Ovary (tissue), 9 donors: ENCODE measurements around the gene NFIC. TPM values are rescaled to one million over a fixed set of nuclear protein-coding genes. Genes with fewer than 3 reads are reported as not detected.
"Not testable (repeated sequence)": the region's sequence is repeated elsewhere in the genome, so short reads cannot be mapped to it uniquely, and the experiment has no call there.

Experiments
- DNase-seq, 5 donors: peaks; one replicate each; pipeline ENCODE4 v3.0.0-alpha.2; 2019 to 2020
- H3K27ac ChIP-seq, 2 donors: fragments of 200-600 bp; one replicate each; pipeline versions ENCODE4 v1.5.1 to v1.8.0; 2019 to 2022
- H3K27me3 ChIP-seq: fragments of 200-600 bp; one replicate; pipeline ENCODE4 v1.8.0; 2022
- H3K36me3 ChIP-seq: fragments of 200-600 bp; sonication (generic); one replicate; pipeline ENCODE4 v1.5.1; 2019
- H3K4me1 ChIP-seq: one replicate; pipeline ENCODE4 v1.8.1; 2013; ENCODE audit warnings: mild to moderate bottlenecking, moderate library complexity; ENCODE audit not compliant: insufficient read depth
- H3K4me3 ChIP-seq: fragments of 200-600 bp; sonication (generic); one replicate; pipeline ENCODE4 v1.5.1; 2017
- H3K9me3 ChIP-seq, 2 donors: fragments of 200-600 bp in 1 of 2; sonication (generic) in 1 of 2; one replicate each; pipeline versions ENCODE4 v1.5.1 to v1.8.1; 2013 to 2019; ENCODE audit warnings: mild to moderate bottlenecking in 1 of 2, moderate library complexity in 1 of 2
- CTCF ChIP-seq, 3 donors: fragments of 450-650 bp in 2 of 3; fragments of 200-600 bp in 1 of 3; IDR thresholded peaks; one replicate each; pipeline versions ENCODE4 v1.5.1 to v1.8.0; 2016 to 2022; ENCODE audit warnings: antibody characterized with exemption in 3 of 3, mild to moderate bottlenecking in 1 of 3
- EP300 ChIP-seq: sonication (generic); formaldehyde crosslinking; IDR thresholded peaks from one replicate; pipeline ENCODE4 v1.6.1; 2017; ENCODE audit warnings: antibody characterized with exemption
- POLR2A ChIP-seq: fragments of 450-650 bp; IDR thresholded peaks from one replicate; pipeline ENCODE4 v1.6.1; 2017; ENCODE audit warnings: antibody characterized with exemption, mild to moderate bottlenecking, moderate library complexity
- WGBS, 3 donors: extraction: QIAGEN DNeasy Blood & Tissue Kit in 1 of 3; methylation state at CpG; one replicate each; pipeline versions ENCODE4 v1.1.5 to v1.1.7; 2013 to 2017; 5-methylcytosine and 5-hydroxymethylcytosine counted together
- intact Hi-C, 4 donors: fragments of 100-400 bp; cut with DNase I; formaldehyde crosslinking; loops; one replicate each; pipeline versions ENCODE4 v1.11.0 to v1.15.1; 2022 to 2023
- polyA plus RNA-seq, 2 donors: library from polyadenylated mRNA; stranded (reverse); fragments of 200-250 nt in 1 of 2; fragments of 350-450 nt in 1 of 2; fragmentation: Illumina TruSeq in 1 of 2; extraction: RNeasy Lipid Tissue Mini Kit (QIAGEN cat#74804) in 1 of 2; gene quantifications; one replicate each; pipeline ENCODE4 v1.2.3, GENCODE V29; 2013 to 2014
- total RNA-seq, 7 donors: library from RNA; depleted of rRNA in 2 of 7; stranded (reverse); fragments of >200 nt in 2 of 7; fragmentation: NEBNext Ultra II Directional in 3 of 7; extraction: Animal tissue kit (Norgen Biotek cat#: 25700) in 3 of 7; gene quantifications; one replicate each; pipeline versions ENCODE4 v1.1.0 to v1.2.4, GENCODE V29; 2016 to 2023
- donor health status: DM: no; HTN: no; CAD: no; lungs with moderate emphysema.
- donor health status: DM: no; HTN: no; CAD: no.
- donor health status: Bipolar disorder and iron deficiency.
- donor health status: DM: yes; HTN: yes; CAD: no.
- donor health status: DM: no; HTN: no; CAD: no.
- donor health status: DM: yes; HTN: yes; CAD: no.

NFIC gene
- total and polyA plus RNA-seq, 9 donors = 31.9 to 345 (median 250) TPM

DNA sequence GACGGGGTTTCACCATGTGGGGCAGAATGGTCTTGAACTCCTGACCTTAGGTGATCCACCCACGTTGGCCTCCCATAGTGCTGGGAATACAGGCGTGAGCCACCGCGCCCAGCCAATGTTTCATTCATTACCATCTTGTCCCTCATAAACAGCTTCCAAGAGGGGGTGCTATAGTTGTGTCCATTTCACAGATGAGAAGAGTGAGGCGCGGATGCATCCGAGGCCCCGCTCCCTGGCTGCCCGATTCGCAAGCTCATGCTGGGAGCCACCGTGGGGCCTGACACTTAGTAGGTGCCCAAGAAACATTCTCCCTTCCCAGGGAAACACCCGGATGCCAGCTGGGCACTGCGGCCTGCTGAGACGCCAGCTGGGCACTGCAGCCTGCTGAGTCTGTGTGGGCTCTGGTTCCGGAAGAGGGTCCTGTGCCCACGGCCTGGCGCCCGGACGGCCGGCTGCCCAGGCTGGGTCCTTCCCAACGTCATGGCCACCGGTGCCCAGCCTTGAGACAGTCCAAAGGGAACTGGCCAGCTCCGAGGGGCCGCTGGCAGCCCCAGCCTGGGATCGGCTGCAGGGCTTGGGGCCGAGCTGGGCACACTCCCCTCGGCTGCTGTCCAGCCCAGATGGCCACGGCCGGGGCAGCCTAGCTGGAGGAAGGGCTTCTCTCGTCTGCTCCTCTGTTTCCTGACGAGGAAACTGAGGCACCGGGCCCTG lies 54.7 kb downstream of the NFIC start:
- intact Hi-C loops = no loop called here
- H3K4me1 ChIP-seq = peaks cover 4% of the 10 kb centered on the region
- no peaks in the 10 kb centered on the region for H3K9me3 ChIP-seq
- no peak for DNase-seq
- no peaks in the 10 kb centered on the region for H3K27me3 ChIP-seq
- TF ChIP-seq EP300 (no peak), CTCF (IDR thresholded peaks at IDR 0.05) (no peak), POLR2A (no peak)
- 86 to 90% (median 87%) methylated on average over 28 to 33 of the region's 33 CpGs for WGBS, 3 donors
- H3K27ac ChIP-seq = no peak overlapping the region
- H3K36me3 ChIP-seq = no peaks in the 10 kb centered on the region
- no peak overlapping the region for H3K4me3 ChIP-seq

DNA sequence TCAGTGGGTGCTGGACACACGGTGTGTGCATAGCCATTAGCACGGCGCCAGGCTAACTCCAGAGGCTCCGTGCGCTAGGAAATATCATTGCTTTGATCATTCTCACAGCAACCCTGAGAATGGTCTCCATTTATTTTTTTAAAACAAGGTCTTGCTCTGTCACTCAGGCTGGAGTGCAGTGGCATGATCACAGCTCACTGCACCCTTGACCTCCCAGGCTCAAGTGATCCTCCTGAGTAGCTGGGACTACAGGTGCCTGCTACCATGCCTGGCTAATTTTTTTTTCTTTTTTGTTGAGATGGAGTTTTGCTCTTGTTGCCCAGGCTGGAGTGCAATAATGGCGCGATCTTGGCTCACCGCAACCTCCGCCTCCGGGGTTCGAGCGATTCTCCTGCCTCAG lies 55.3 kb downstream of the NFIC start:
- H3K4me1 ChIP-seq, H3K36me3 ChIP-seq, H3K27ac ChIP-seq, intact Hi-C loops, DNase-seq, H3K4me3 ChIP-seq, H3K9me3 ChIP-seq, H3K27me3 ChIP-seq: not testable (repeated sequence)
- WGBS, 3 donors = 90 to 97% (median 96%) methylated on average over 12 of the region's 12 CpGs

- Histone ChIP-seq H3K4me3 (no peak overlapping the region), H3K27ac (peak overlapping the region; percentile 57 to 65), H3K4me1 (peaks cover 8% of the 10 kb centered on the region), H3K36me3 (no peaks in the 10 kb centered on the region), H3K27me3 (no peaks in the 10 kb centered on the region), H3K9me3 (no peaks in the 10 kb centered on the region)
- intact Hi-C loops = no loop called here
- 19 to 27% (median 21%) methylated on average over 26 to 29 of the region's 29 CpGs for WGBS, 3 donors
- TF ChIP-seq EP300 (no peak), POLR2A (no peak), CTCF (IDR thresholded peaks at IDR 0.05) (no peak)
- DNase-seq = peak in 4 of 5 donors; percentile 51 to 75 (median 58)
Measured at GRCh38 chr19:3423183-3423829, 56.9 kb downstream of the NFIC start.

DNA sequence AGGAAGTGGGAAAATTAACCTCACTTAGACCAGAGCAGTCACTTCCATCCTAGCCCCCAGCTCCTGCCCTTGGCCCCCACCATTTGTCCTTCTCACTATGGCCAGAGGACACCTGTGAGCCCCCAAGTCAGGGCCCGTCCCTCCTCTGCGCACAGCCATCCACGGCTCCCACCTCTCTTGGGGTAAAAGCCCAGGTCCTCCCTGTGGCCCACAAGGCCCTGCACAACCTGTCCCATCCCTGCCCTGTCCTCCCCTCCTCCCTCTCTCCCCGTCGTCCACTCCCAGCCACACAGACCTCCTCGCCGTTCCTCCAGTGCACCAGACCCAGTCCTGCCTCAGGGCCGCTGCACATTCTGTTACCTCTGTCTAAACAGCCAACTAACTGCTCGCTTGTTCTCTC lies 60.0 kb downstream of the NFIC start:
- Histone ChIP-seq H3K27me3 (no peaks in the 10 kb centered on the region), H3K36me3 (no peaks in the 10 kb centered on the region), H3K9me3 (no peaks in the 10 kb centered on the region), H3K4me3 (no peak overlapping the region), H3K27ac (no peak overlapping the region), H3K4me1 (peaks cover 16% of the 10 kb centered on the region)
- intact Hi-C loops = loop anchor here in 1 of 4 donors (5.0 kb wide), 1 partner anchor 89 kb away; no protein-coding TSS in a partner anchor
- 93% methylated on average over 9 of the region's 9 CpGs for WGBS, 3 donors
- no peak for TF ChIP-seq CTCF (IDR thresholded peaks at IDR 0.05)
- TF ChIP-seq POLR2A = no peak
- TF ChIP-seq EP300 = no peak
- no peak for DNase-seq

- not testable (repeated sequence) for H3K9me3 ChIP-seq, H3K27ac ChIP-seq, H3K4me3 ChIP-seq, DNase-seq, H3K36me3 ChIP-seq, H3K27me3 ChIP-seq
- intact Hi-C loops = loop anchor here in 3 of 4 donors (2.0 to 10.0 kb wide), 4 partner anchors 37 to 100 kb away; no protein-coding TSS in a partner anchor
- peaks cover 20% of the 10 kb centered on the region for H3K4me1 ChIP-seq
- WGBS, 3 donors = 61 to 68% (median 63%) methylated on average over 5 of the region's 5 CpGs
Measured at GRCh38 chr19:3430366-3430680, 63.9 kb downstream of the NFIC start.
